Measurements from ENCODE around the gene LNX2.

Gene LNX2

GRCh38 chr13:27496006-27496405, 124.3 kb downstream of the LNX2 start:
- Histone ChIP-seq H3K9me3 (ENCODE audit: low read length) (no peaks in the 10 kb centered on the region), H3K4me1 (ENCODE audit: insufficient read depth, low read length, severe bottlenecking) (no peaks in the 10 kb centered on the region), H4K20me1 (ENCODE audit: insufficient read depth, low read length) (no peaks in the 10 kb centered on the region), H3K9me2 (ENCODE audit: low read depth, low read length) (no peaks in the 10 kb centered on the region), H3K4me3 (ENCODE audit: low read depth, low read length, poor library complexity, severe bottlenecking) (no peak overlapping the region), H3F3A (ENCODE audit: insufficient read depth, low read length) (no peaks in the 10 kb centered on the region), H3K4me2 (ENCODE audit: low read length) (no peak overlapping the region), H3K79me2 (ENCODE audit: insufficient read depth, low read length) (no peaks in the 10 kb centered on the region), H3K36me3 (ENCODE audit: insufficient read depth, low read length) (no peaks in the 10 kb centered on the region), H2AFZ (ENCODE audit: low read length) (no peak overlapping the region), H3K27ac (ENCODE audit: low read depth, low read length, poor library complexity, severe bottlenecking) (no peak overlapping the region), H3K9ac (ENCODE audit: low read length) (no peak overlapping the region), H3K27me3 (ENCODE audit: insufficient read depth, low read length) (0 out of 2 replicates have a peak, but pooled peaks cover 6% of the 10 kb centered on the region)
- TF ChIP-seq CTCF (IDR thresholded peaks at IDR 0.05; ENCODE audit: low read length) (no peak), EZH2 (IDR thresholded peaks at IDR 0.05; ENCODE audit: borderline replicate concordance, low read length) (no peak)
